H1 (cell line): ENCODE results near the gene RAB3IP. TPM values are rescaled to one million over a fixed set of nuclear protein-coding genes. Genes with fewer than 3 reads are reported as not detected.

ENCODE experiments used
- CTCF ChIA-PET: fragments of 300-600 bp; sonication (Branson Sonifier 250); formaldehyde crosslinking; loops from one replicate; lab custom pipeline; 2021; ENCODE audit not compliant: partially characterized antibody; lab: Charles Lee
- POLR2A ChIA-PET: fragments of 300-600 bp; sonication (Branson Sonifier 250); formaldehyde crosslinking; loops from one replicate; lab custom pipeline; 2021; ENCODE audit warnings: inconsistent platforms; ENCODE audit not compliant: partially characterized antibody; lab: Charles Lee
- DNase-seq, 2 experiments: peaks; one replicate each; pipeline versions ENCODE4 v3.0.0 to v3.0.0-alpha.2; 2010 to 2022; ENCODE audit warnings: low spot score in 2 of 2, low read depth in 1 of 2, mixed read lengths in 1 of 2
- FAIRE-seq: peaks from 2 replicates; lab custom pipeline; 2011; peaks lifted over from hg19 to GRCh38; lab: Jason Lieb, UNC
- H2AFZ ChIP-seq: 2 replicates; pipeline ENCODE4 v1.8.1; 2012; ENCODE audit warnings: low read length, inconsistent platforms
- H2AK5ac ChIP-seq: 2 replicates; pipeline ENCODE4 v1.6.1; 2013; ENCODE audit warnings: low read depth, low read length
- H2BK120ac ChIP-seq: replicated peaks from 2 replicates; pipeline ENCODE3; 2013; ENCODE audit warnings: low read depth, low read length, inconsistent platforms
- H2BK12ac ChIP-seq: 2 replicates; pipeline ENCODE4 v1.6.1; 2013; ENCODE audit warnings: low read depth, low read length
- H2BK15ac ChIP-seq: 2 replicates; pipeline ENCODE4 v1.6.1; 2013; ENCODE audit warnings: low read length
- H2BK20ac ChIP-seq: 2 replicates; pipeline ENCODE4 v1.6.1; 2013; ENCODE audit warnings: low read length
- H2BK5ac ChIP-seq: 2 replicates; pipeline ENCODE4 v1.6.1; 2013; ENCODE audit warnings: low read depth, low read length
- H3K14ac ChIP-seq: 2 replicates; pipeline ENCODE4 v1.6.1; 2013; ENCODE audit warnings: inconsistent platforms; ENCODE audit not compliant: insufficient read length
- H3K18ac ChIP-seq: 2 replicates; pipeline ENCODE4 v1.6.1; 2013; ENCODE audit warnings: low read length; ENCODE audit errors: extremely low read depth
- H3K23ac ChIP-seq: 2 replicates; pipeline ENCODE4 v1.6.1; 2013; ENCODE audit warnings: inconsistent platforms; ENCODE audit not compliant: insufficient read length
- H3K23me2 ChIP-seq: 2 replicates; pipeline ENCODE4 v1.6.1; 2013; ENCODE audit warnings: low read depth, low read length
- H3K27ac ChIP-seq: 2 replicates; pipeline ENCODE4 v1.6.1; 2011; ENCODE audit warnings: low read depth, low read length, inconsistent platforms
- H3K27me3 ChIP-seq, 4 experiments: replicated peaks in 1 of 4; 1 replicate in 1 of 4; 2 replicates in 3 of 4; pipeline versions ENCODE4 v1.6.1 to v1.8.1; 2011 to 2013; ENCODE audit warnings: low read length in 3 of 4, mild to moderate bottlenecking in 3 of 4, inconsistent platforms in 2 of 4, mixed read lengths in 2 of 4, moderate library complexity in 1 of 4; ENCODE audit not compliant: control insufficient read depth in 3 of 4, insufficient read depth in 3 of 4; ENCODE audit errors: extremely low read depth in 1 of 4
- H3K36me3 ChIP-seq, 4 experiments: 2 replicates each; pipeline versions ENCODE4 v1.6.1 to v1.8.1; 2011 to 2013; ENCODE audit warnings: mild to moderate bottlenecking in 4 of 4, low read length in 3 of 4, moderate library complexity in 2 of 4, control low read depth in 1 of 4, inconsistent platforms in 1 of 4; ENCODE audit not compliant: insufficient read depth in 4 of 4, control insufficient read depth in 2 of 4
- H3K4ac ChIP-seq: replicated peaks from 2 replicates; pipeline ENCODE3; 2013; ENCODE audit warnings: low read length, low read depth, mixed read lengths, inconsistent platforms; ENCODE audit not compliant: insufficient read length
- H3K4me1 ChIP-seq, 4 experiments: replicated peaks in 1 of 4; 1 replicate in 1 of 4; 2 replicates in 3 of 4; pipeline versions ENCODE4 v1.6.1 to v1.8.1; 2011 to 2013; ENCODE audit warnings: low read length in 3 of 4, inconsistent platforms in 2 of 4, mixed read lengths in 1 of 4; ENCODE audit not compliant: insufficient read depth in 4 of 4, control insufficient read depth in 3 of 4
- H3K4me2 ChIP-seq, 2 experiments: 2 replicates each; pipeline versions ENCODE4 v1.6.1 to v1.8.1; 2011 to 2013; ENCODE audit warnings: low read depth in 2 of 2, low read length in 2 of 2, control low read depth in 1 of 2, inconsistent platforms in 1 of 2, mild to moderate bottlenecking in 1 of 2; ENCODE audit not compliant: insufficient read depth in 1 of 2
- H3K4me3 ChIP-seq, 4 experiments: fragments of 200-600, 300-600 bp in 1 of 4; sonication (generic), shearing (Covaris generic), sonication (Bioruptor Twin) in 1 of 4; 2 replicates each; pipeline versions ENCODE4 v1.5.1 to v1.8.1; 2011 to 2016; ENCODE audit warnings: low read length in 4 of 4, low read depth in 3 of 4, control low read depth in 2 of 4, inconsistent platforms in 2 of 4, mild to moderate bottlenecking in 2 of 4, mixed read lengths in 1 of 4, moderate library complexity in 1 of 4; ENCODE audit not compliant: insufficient read depth in 2 of 4; ENCODE audit errors: extremely low read depth in 1 of 4
- H3K56ac ChIP-seq: replicated peaks from 2 replicates; pipeline ENCODE3; 2013; ENCODE audit warnings: low read depth, mild to moderate bottlenecking, mixed read lengths, low read length, inconsistent platforms; ENCODE audit not compliant: insufficient read length
- H3K79me1 ChIP-seq: 2 replicates; pipeline ENCODE4 v1.6.1; 2013; ENCODE audit warnings: low read depth, low read length, control low read depth
- H3K79me2 ChIP-seq, 2 experiments: 2 replicates each; pipeline versions ENCODE4 v1.6.1 to v1.8.1; 2012 to 2013; ENCODE audit warnings: low read length in 2 of 2, mild to moderate bottlenecking in 2 of 2, inconsistent platforms in 1 of 2; ENCODE audit not compliant: insufficient read depth in 2 of 2, control insufficient read depth in 1 of 2
- H3K9ac ChIP-seq, 4 experiments: replicated peaks in 1 of 4; 1 replicate in 1 of 4; 2 replicates in 3 of 4; pipeline versions ENCODE4 v1.6.1 to v1.8.1; 2011 to 2013; ENCODE audit warnings: low read depth in 3 of 4, low read length in 3 of 4, control low read depth in 2 of 4, mild to moderate bottlenecking in 2 of 4, moderate library complexity in 2 of 4, inconsistent platforms in 1 of 4; ENCODE audit errors: extremely low read depth in 1 of 4
- H3K9me3 ChIP-seq, 2 experiments: 2 replicates each; pipeline versions ENCODE4 v1.6.1 to v1.8.1; 2012 to 2013; ENCODE audit warnings: mild to moderate bottlenecking in 2 of 2, moderate library complexity in 2 of 2, control low read depth in 1 of 2, inconsistent platforms in 1 of 2, low read depth in 1 of 2, low read length in 1 of 2, mixed read lengths in 1 of 2; ENCODE audit not compliant: insufficient read depth in 2 of 2
- H4K20me1 ChIP-seq, 2 experiments: replicated peaks in 1 of 2; 2 replicates each; pipeline versions ENCODE3 to v1.8.1; 2011 to 2013; ENCODE audit warnings: inconsistent platforms in 2 of 2, low read length in 2 of 2, mild to moderate bottlenecking in 1 of 2; ENCODE audit not compliant: insufficient read depth in 2 of 2, control insufficient read depth in 1 of 2
- H4K5ac ChIP-seq: 2 replicates; pipeline ENCODE4 v1.6.1; 2013; ENCODE audit warnings: low read length, low read depth, mixed read lengths, inconsistent platforms; ENCODE audit not compliant: insufficient read length
- H4K8ac ChIP-seq: 2 replicates; pipeline ENCODE4 v1.8.0; 2013; ENCODE audit warnings: mild to moderate bottlenecking, moderate library complexity, low read length, inconsistent platforms; ENCODE audit not compliant: insufficient read depth; ENCODE audit errors: extremely low read depth
- H4K91ac ChIP-seq: replicated peaks from 2 replicates; pipeline ENCODE3; 2013; ENCODE audit warnings: low read length, mixed read lengths, inconsistent platforms; ENCODE audit not compliant: insufficient read length
- CHD1 ChIP-seq: IDR thresholded peaks from 2 replicates; pipeline ENCODE4 v1.6.1; 2012; ENCODE audit warnings: low read depth, low read length, improper control_type of control experiment
- CHD2 ChIP-seq: IDR thresholded peaks from 2 replicates; pipeline ENCODE4 v1.6.1; 2012; ENCODE audit warnings: low read length, improper control_type of control experiment
- GTF2F1 ChIP-seq: IDR thresholded peaks from 2 replicates; pipeline ENCODE4 v1.6.1; 2012; ENCODE audit warnings: low read depth, low read length, improper control_type of control experiment, borderline replicate concordance
- JUND ChIP-seq: IDR thresholded peaks from 2 replicates; pipeline ENCODE4 v1.6.1; 2011; ENCODE audit warnings: mild to moderate bottlenecking, improper control_type of control experiment, low read length
- RXRA ChIP-seq: IDR thresholded peaks from 2 replicates; pipeline ENCODE4 v1.6.1; 2011; ENCODE audit warnings: low read depth, mild to moderate bottlenecking, low read length, moderate library complexity; ENCODE audit not compliant: insufficient read depth
- WGBS, 2 experiments: shearing (Covaris generic) in 1 of 2; methylation state at CpG; one replicate each; pipeline versions ENCODE4 v1.1.6 to v1.1.7; 2013 to 2015; ENCODE audit warnings: low lambda C conversion rate in 2 of 2, mixed read lengths in 2 of 2, inconsistent platforms in 1 of 2, low coverage in 1 of 2, missing lambda C conversion rate in 1 of 2; ENCODE audit not compliant: insufficient replicate concordance in 2 of 2, insufficient coverage in 1 of 2, insufficient read length in 1 of 2; ENCODE audit errors: extremely low coverage in 1 of 2, missing lambda C conversion rate in 1 of 2; 5-methylcytosine and 5-hydroxymethylcytosine counted together
- polyA plus RNA-seq, 7 experiments: library from polyadenylated mRNA; depleted of rRNA in 3 of 7; stranded (reverse) in 5 of 7; unstranded in 2 of 7; fragments of >200 nt in 5 of 7; fragments of 200-250 nt in 2 of 7; gene quantifications; 1 replicate in 5 of 7; 2 replicates in 1 of 7; 4 replicates in 1 of 7; pipeline versions ENCODE4 v1.2.1 to v1.2.3, GENCODE V29; 2011 to 2013; ENCODE audit warnings: missing spikeins in 2 of 7, mixed read lengths in 2 of 7
- total RNA-seq: library from RNA; stranded (reverse); fragmentation: NEBNext Ultra II Directional; extraction: Animal tissue kit (Norgen Biotek cat#: 25700); gene quantifications from 2 replicates; pipeline ENCODE4 v1.2.1, GENCODE V29; 2021
- TF ChIP-seq, protein P1 (sequence below), 3 experiments: IDR thresholded peaks; 1 replicate in 2 of 3; 2 replicates in 1 of 3; pipeline versions ENCODE4 v1.5.1 to v1.6.1; 2011; ENCODE audit warnings: low read length in 3 of 3, mild to moderate bottlenecking in 3 of 3, inconsistent platforms in 2 of 3, low read depth in 1 of 3, moderate library complexity in 1 of 3; ENCODE audit not compliant: insufficient read depth in 1 of 3; ENCODE audit errors: control extremely low read depth in 1 of 3
- TF ChIP-seq, protein P2 (sequence below): IDR thresholded peaks from 2 replicates; pipeline ENCODE4 v1.6.1; 2012; ENCODE audit warnings: inconsistent platforms

Gene RAB3IP
- total and polyA plus RNA-seq, 2 of the 8 experiments (the other 6 are each of a cell fraction or from before 2014, with no cell fraction given), result 17.7 to 34.6 TPM

DNA sequence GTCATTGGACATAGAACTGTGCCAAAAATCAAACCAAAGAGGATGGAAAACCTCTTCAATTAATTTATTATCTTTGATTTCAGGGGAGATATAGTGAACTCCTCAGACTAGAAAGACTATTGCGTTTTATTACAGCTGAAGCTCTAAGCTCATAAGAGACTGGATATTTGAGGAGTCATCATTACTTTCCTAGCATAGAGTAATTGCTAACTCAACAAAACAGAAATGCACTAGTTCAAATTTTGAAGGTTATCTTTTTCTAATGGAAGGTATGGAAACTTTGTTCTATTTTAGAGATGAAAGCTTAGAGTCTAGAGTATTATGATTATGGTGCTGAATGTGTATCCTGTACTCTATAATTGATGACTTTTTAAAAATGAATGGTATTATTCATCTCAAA, 34.3 kb upstream of the RAB3IP start:
- Histone ChIP-seq H3K79me2 (no peaks in the 10 kb centered on the region), H4K5ac (no peak overlapping the region), H3K79me1 (no peaks in the 10 kb centered on the region), H3K23ac (no peak overlapping the region), H2BK5ac (no peak overlapping the region), H3K9me3 (no peaks in the 10 kb centered on the region), H3K18ac (no peak overlapping the region), H3K14ac (no peak overlapping the region), H2BK20ac (no peak overlapping the region), H3K27ac (no peak overlapping the region), H3K4me1 (no peaks in the 10 kb centered on the region; a peak in 1 of 7 replicates), H3K36me3 (no peaks in the 10 kb centered on the region), H4K20me1 (no peaks in the 10 kb centered on the region), H2AK5ac (no peak overlapping the region), H3K4ac (no peak overlapping the region), H3K4me2 (no peak overlapping the region), H2BK120ac (no peak overlapping the region), H3K56ac (no peak overlapping the region), H3K9ac (no peak overlapping the region), H2AFZ (no peak overlapping the region), H3K23me2 (0 out of 2 replicates have a peak, but pooled peaks cover 1% of the 10 kb centered on the region), H4K8ac (no peak overlapping the region), H4K91ac (no peak overlapping the region), H3K27me3 (no peaks in the 10 kb centered on the region), H2BK12ac (no peak overlapping the region), H3K4me3 (no peak overlapping the region), H2BK15ac (no peak overlapping the region)
- POLR2A ChIA-PET, result no interaction called here
- TF ChIP-seq, protein P1, sequence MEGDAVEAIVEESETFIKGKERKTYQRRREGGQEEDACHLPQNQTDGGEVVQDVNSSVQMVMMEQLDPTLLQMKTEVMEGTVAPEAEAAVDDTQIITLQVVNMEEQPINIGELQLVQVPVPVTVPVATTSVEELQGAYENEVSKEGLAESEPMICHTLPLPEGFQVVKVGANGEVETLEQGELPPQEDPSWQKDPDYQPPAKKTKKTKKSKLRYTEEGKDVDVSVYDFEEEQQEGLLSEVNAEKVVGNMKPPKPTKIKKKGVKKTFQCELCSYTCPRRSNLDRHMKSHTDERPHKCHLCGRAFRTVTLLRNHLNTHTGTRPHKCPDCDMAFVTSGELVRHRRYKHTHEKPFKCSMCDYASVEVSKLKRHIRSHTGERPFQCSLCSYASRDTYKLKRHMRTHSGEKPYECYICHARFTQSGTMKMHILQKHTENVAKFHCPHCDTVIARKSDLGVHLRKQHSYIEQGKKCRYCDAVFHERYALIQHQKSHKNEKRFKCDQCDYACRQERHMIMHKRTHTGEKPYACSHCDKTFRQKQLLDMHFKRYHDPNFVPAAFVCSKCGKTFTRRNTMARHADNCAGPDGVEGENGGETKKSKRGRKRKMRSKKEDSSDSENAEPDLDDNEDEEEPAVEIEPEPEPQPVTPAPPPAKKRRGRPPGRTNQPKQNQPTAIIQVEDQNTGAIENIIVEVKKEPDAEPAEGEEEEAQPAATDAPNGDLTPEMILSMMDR (IDR thresholded peaks at IDR 0.05; ENCODE audit: control extremely low read depth in 1 of 3, insufficient read depth in 1 of 3, low read depth in 1 of 3, low read length in 3 of 3), result no peak
- TF ChIP-seq, protein P2, sequence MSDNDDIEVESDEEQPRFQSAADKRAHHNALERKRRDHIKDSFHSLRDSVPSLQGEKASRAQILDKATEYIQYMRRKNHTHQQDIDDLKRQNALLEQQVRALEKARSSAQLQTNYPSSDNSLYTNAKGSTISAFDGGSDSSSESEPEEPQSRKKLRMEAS, result no peak
- no peak for TF ChIP-seq CHD2
- TF ChIP-seq JUND, result no peak
- no peak for TF ChIP-seq CHD1
- TF ChIP-seq RXRA, result no peak
- no peak for TF ChIP-seq GTF2F1
- CTCF ChIA-PET, result no interaction called here
- no peak for DNase-seq
- FAIRE-seq, result no peak
- 0% methylated on average over 1 of the region's 1 CpG; no CpG with 5 or more reads in 1 of the 2 experiments for WGBS, 2 experiments
